ENCODE data around the gene SLC17A8. TPM values are rescaled to one million over a fixed set of nuclear protein-coding genes. Genes with fewer than 3 reads are reported as not detected.

SLC17A8 gene
- total RNA-seq, 1 donor from 2014 or later, result not detected

DNA sequence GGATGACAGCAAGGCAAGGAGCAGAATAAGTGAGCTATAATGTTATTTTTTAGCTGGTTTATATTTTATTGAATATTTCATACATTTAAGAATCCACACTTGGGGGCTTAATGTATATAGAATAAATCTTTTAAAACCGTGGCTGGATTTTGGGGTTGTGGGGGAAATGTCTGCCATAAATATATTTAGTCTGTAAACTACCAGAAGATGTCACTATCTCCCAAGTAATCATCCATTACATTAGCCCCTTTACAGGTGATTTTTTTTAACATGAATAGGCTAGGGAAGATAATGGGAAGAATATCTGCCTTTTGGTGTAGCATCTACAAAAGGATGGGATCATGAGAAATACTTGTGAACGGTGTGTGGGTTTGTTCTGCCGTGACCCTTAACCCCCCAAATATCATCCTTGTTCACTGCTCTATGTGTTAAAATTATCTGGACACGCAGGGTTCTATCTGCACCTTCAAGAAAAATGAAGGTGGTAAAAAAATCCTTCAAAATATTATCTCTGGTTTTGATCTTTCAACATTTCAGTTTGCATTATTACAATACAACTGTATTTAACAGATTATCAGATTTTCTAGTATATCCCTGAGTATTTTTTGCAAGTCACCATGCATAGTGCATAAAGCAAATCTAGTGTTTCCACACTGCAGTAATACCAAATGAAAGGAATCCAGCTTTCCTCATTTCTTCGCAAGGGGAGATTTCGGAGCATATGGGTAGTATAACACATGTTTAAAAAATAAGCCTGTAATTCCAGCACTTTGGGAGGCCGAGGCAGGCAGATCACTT is 8.0 kb upstream of the SLC17A8 start:
- no peaks in the 10 kb centered on the region for H3K4me1 ChIP-seq
- no peak overlapping the region for H3K4me3 ChIP-seq
- no peak overlapping the region for H3K27ac ChIP-seq
- intact Hi-C loops (cut with DNase I), result no loop called here
- no peak for TF ChIP-seq POLR2AphosphoS5 (IDR thresholded peaks at IDR 0.05; ENCODE audit: insufficient read depth in 1 of 2, low read depth in 1 of 2)
- TF ChIP-seq, protein P1, sequence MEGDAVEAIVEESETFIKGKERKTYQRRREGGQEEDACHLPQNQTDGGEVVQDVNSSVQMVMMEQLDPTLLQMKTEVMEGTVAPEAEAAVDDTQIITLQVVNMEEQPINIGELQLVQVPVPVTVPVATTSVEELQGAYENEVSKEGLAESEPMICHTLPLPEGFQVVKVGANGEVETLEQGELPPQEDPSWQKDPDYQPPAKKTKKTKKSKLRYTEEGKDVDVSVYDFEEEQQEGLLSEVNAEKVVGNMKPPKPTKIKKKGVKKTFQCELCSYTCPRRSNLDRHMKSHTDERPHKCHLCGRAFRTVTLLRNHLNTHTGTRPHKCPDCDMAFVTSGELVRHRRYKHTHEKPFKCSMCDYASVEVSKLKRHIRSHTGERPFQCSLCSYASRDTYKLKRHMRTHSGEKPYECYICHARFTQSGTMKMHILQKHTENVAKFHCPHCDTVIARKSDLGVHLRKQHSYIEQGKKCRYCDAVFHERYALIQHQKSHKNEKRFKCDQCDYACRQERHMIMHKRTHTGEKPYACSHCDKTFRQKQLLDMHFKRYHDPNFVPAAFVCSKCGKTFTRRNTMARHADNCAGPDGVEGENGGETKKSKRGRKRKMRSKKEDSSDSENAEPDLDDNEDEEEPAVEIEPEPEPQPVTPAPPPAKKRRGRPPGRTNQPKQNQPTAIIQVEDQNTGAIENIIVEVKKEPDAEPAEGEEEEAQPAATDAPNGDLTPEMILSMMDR (IDR thresholded peaks at IDR 0.05), result peak in 1 of 3 experiments; percentile 20
- H3K27me3 ChIP-seq, result no peaks in the 10 kb centered on the region
- no peaks in the 10 kb centered on the region for H3K36me3 ChIP-seq
- no peak for DNase-seq (ENCODE audit: extremely low spot score in 2 of 2)
- H3K9me3 ChIP-seq, result no peaks in the 10 kb centered on the region

DNA sequence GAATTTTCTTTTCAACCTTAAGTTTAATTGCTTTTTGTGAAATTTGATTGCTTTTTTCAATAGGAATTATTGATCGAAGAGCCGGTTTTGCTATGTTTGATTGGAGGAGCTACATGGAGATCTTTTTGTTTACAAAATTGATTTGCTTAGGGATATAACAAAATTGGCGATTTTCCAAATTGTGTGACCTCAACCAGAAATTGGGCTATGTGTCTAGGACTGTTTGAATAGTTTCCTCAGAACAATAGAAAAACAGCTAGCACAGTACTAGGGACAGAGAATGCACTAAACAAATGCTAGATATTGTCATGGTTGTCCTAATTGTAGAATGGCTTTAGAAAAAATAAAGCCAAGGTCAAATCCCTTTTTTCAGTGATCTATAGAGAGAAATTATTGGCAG is 2.4 kb downstream of the SLC17A8 start:
- H3K9me3 ChIP-seq, result no peaks in the 10 kb centered on the region
- no peak overlapping the region for H3K4me3 ChIP-seq
- TF ChIP-seq, protein P1 (IDR thresholded peaks at IDR 0.05), result no peak
- no peak for TF ChIP-seq POLR2A (IDR thresholded peaks at IDR 0.05)
- TF ChIP-seq POLR2AphosphoS5 (IDR thresholded peaks at IDR 0.05; ENCODE audit: insufficient read depth in 1 of 2, low read depth in 1 of 2), result no peak
- no peaks in the 10 kb centered on the region for H3K36me3 ChIP-seq
- intact Hi-C loops (cut with DNase I), result loop anchor here (10.0 kb wide), 1 partner anchor 196 kb away; no protein-coding TSS in a partner anchor
- no peaks in the 10 kb centered on the region for H3K4me1 ChIP-seq
- no peak for DNase-seq (ENCODE audit: extremely low spot score in 2 of 2)
- H3K27me3 ChIP-seq, result no peaks in the 10 kb centered on the region
- H3K27ac ChIP-seq, result no peak overlapping the region

DNA sequence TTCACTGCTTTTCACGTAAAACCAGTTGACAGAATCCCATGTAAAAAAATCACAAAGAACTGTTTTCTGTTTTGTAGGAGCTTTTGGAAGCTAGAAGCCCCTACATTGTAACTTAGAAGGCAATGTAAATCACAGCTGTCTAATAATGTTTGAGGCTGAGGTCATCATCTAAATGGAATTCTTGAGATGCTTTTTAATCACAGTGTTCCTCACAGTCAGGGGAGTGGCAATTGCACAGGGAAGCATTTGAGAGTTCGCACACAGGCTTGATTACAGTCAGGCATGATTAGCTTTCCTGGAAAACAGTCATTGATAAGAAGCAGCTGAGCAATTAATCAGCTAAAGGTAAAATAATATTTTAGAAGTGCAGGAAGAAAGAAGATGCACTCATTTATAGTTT is 2.9 kb downstream of the SLC17A8 start:
- H3K36me3 ChIP-seq, result no peaks in the 10 kb centered on the region
- no peaks in the 10 kb centered on the region for H3K9me3 ChIP-seq
- H3K27me3 ChIP-seq, result no peaks in the 10 kb centered on the region
- DNase-seq (ENCODE audit: extremely low spot score in 2 of 2), result no peak
- H3K4me1 ChIP-seq, result no peaks in the 10 kb centered on the region
- no peak for TF ChIP-seq POLR2A (IDR thresholded peaks at IDR 0.05)
- no peak for TF ChIP-seq POLR2AphosphoS5 (IDR thresholded peaks at IDR 0.05; ENCODE audit: insufficient read depth in 1 of 2, low read depth in 1 of 2)
- TF ChIP-seq, protein P1 (IDR thresholded peaks at IDR 0.05), result no peak
- intact Hi-C loops (cut with DNase I), result loop anchor here (10.0 kb wide), 1 partner anchor 195 kb away; no protein-coding TSS in a partner anchor
- H3K27ac ChIP-seq, result no peak overlapping the region
- no peak overlapping the region for H3K4me3 ChIP-seq

DNA sequence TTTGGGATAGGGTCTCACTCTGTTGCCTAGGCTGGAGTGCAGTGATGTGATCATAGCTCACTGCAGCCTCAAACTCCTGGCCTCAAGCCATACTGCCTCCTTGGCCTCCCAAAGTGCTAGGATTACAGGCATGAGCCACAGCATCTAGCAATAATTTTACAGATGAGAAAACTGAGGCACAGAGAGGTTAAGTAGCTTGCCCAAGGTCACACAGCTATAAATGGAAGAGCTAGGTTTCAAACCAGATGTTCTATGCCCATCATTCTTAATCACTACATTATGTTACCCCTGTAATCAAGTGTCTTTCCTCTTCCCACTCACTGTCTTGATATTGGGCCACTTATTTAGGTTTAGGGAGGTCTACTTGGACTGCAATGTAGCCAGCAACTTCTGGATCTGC is 3.6 kb downstream of the SLC17A8 start:
- no peaks in the 10 kb centered on the region for H3K36me3 ChIP-seq
- H3K4me1 ChIP-seq, result no peaks in the 10 kb centered on the region
- no peaks in the 10 kb centered on the region for H3K27me3 ChIP-seq
- DNase-seq (ENCODE audit: extremely low spot score in 2 of 2), result no peak
- intact Hi-C loops (cut with DNase I), result no loop called here
- no peak overlapping the region for H3K4me3 ChIP-seq
- H3K27ac ChIP-seq, result no peak overlapping the region
- TF ChIP-seq POLR2AphosphoS5 (IDR thresholded peaks at IDR 0.05; ENCODE audit: insufficient read depth in 1 of 2, low read depth in 1 of 2) (no peak), POLR2A (IDR thresholded peaks at IDR 0.05) (no peak)
- TF ChIP-seq, protein P1 (IDR thresholded peaks at IDR 0.05), result no peak
- no peaks in the 10 kb centered on the region for H3K9me3 ChIP-seq

DNA sequence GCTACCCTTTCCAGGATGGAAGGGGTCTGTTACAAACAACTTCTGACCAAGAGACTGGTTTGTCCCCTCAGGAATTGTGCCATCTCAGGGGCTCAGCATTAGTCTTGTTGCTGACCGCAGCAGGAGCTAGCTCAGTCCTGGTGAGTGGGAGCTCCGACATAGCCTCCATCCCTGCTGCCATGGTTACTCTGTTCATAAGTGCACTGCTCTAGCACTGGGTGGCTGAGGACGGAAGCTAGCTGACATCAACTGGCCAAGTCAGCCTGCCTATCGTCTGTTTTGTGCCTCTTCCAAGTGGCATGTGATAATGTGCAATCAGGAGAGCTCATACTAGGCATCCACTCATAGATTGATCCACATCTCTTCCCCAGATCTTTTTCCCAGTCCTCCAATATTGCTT is 7.5 kb downstream of the SLC17A8 start:
- Histone ChIP-seq H3K36me3 (no peaks in the 10 kb centered on the region), H3K9me3 (no peaks in the 10 kb centered on the region), H3K4me1 (no peaks in the 10 kb centered on the region), H3K4me3 (no peak overlapping the region), H3K27ac (no peak overlapping the region), H3K27me3 (no peaks in the 10 kb centered on the region)
- peak in 1 of 2 donors; percentile 34 for DNase-seq (ENCODE audit: extremely low spot score in 2 of 2)
- TF ChIP-seq, protein P1 (IDR thresholded peaks at IDR 0.05), result no peak
- TF ChIP-seq POLR2A (IDR thresholded peaks at IDR 0.05) (no peak), POLR2AphosphoS5 (IDR thresholded peaks at IDR 0.05; ENCODE audit: insufficient read depth in 1 of 2, low read depth in 1 of 2) (no peak)
- intact Hi-C loops (cut with DNase I), result no loop called here
